ENCODE measurements around the gene RXRA.

RXRA gene

GRCh38 chr9:134325813-134326723, at the start of gene RXRA:
RXRA (plus strand) TSS chr9:134326455; CDS start chr9:134326632, 177 bp downstream.
- DNase-seq, result peak; percentile 65

- no peak for DNase-seq
Measured at GRCh38 chr9:134278286-134278685, 48.0 kb upstream of the RXRA start.

GRCh38 chr9:134278974-134279640, 47.1 kb upstream of the RXRA start:
- no peak for DNase-seq

GRCh38 chr9:134282138-134282650, 44.1 kb upstream of the RXRA start:
- DNase-seq, result no peak

- no peak for DNase-seq
Measured at GRCh38 chr9:134283111-134283515, 43.1 kb upstream of the RXRA start.

GRCh38 chr9:134283692-134284265, 42.5 kb upstream of the RXRA start:
- DNase-seq, result no peak

GRCh38 chr9:134284273-134284672, 42.0 kb upstream of the RXRA start:
- DNase-seq, result no peak

GRCh38 chr9:134284741-134285140, 41.5 kb upstream of the RXRA start:
- no peak for DNase-seq

- no peak for DNase-seq
Measured at GRCh38 chr9:134285215-134285845, 40.9 kb upstream of the RXRA start.

GRCh38 chr9:134286471-134287245, 39.6 kb upstream of the RXRA start:
- DNase-seq, result no peak

- DNase-seq, result no peak
Measured at GRCh38 chr9:134287591-134288491, 38.4 kb upstream of the RXRA start.

- no peak for DNase-seq
Measured at GRCh38 chr9:134288746-134289145, 37.5 kb upstream of the RXRA start.

- DNase-seq, result no peak
Measured at GRCh38 chr9:134289241-134289875, 36.9 kb upstream of the RXRA start.

- no peak for DNase-seq
Measured at GRCh38 chr9:134290603-134291451, 35.4 kb upstream of the RXRA start.

GRCh38 chr9:134291452-134291881, 34.8 kb upstream of the RXRA start:
- DNase-seq, result no peak

GRCh38 chr9:134291961-134292871, 34.0 kb upstream of the RXRA start:
- DNase-seq, result no peak

GRCh38 chr9:134293031-134293521, 33.2 kb upstream of the RXRA start:
- no peak for DNase-seq

GRCh38 chr9:134293611-134294152, 32.6 kb upstream of the RXRA start:
- DNase-seq, result no peak
